Stomach (tissue), 9 donors: Measurements from ENCODE around the gene RAB3B. TPM values are rescaled to one million over a fixed set of nuclear protein-coding genes. Genes with fewer than 3 reads are reported as not detected.

Source experiments
- DNase-seq, 2 donors: peaks; one replicate each; pipeline versions ENCODE4 v3.0.0 to v3.0.0-alpha.2; 2013 to 2019
- H3K27ac ChIP-seq, 5 donors: fragments of 200-600 bp in 4 of 5; sonication (generic) in 4 of 5; one replicate each; pipeline ENCODE4 v1.5.1; 2013 to 2019; ENCODE audit warnings: mild to moderate bottlenecking in 1 of 5, moderate library complexity in 1 of 5
- H3K27me3 ChIP-seq, 3 donors: fragments of 200-600 bp; sonication (generic); one replicate each; pipeline ENCODE4 v1.5.1; 2017 to 2019; ENCODE audit warnings: mixed run types in 1 of 3
- H3K36me3 ChIP-seq, 4 donors: fragments of 200-600 bp; sonication (generic); 1 replicate in 3 of 4; 2 replicates in 1 of 4; pipeline ENCODE4 v1.5.1; 2016 to 2019
- H3K4me1 ChIP-seq, 4 donors: fragments of 200-600 bp; sonication (generic); one replicate each; pipeline ENCODE4 v1.5.1; 2016 to 2019
- H3K4me3 ChIP-seq, 4 donors: fragments of 200-600 bp; sonication (generic) in 3 of 4; one replicate each; pipeline ENCODE4 v1.5.1; 2016 to 2019; ENCODE audit warnings: mild to moderate bottlenecking in 1 of 4
- H3K9me3 ChIP-seq, 4 donors: fragments of 200-600 bp; sonication (generic); one replicate each; pipeline ENCODE4 v1.5.1; 2016 to 2019
- CTCF ChIP-seq, 7 experiments: fragments of 450-650 bp in 4 of 7; fragments of 200-600 bp in 3 of 7; sonication (generic) in 3 of 7; IDR thresholded peaks; one replicate each; pipeline ENCODE4 v1.5.1; 2016 to 2019; ENCODE audit warnings: antibody characterized with exemption in 7 of 7, control low read depth in 2 of 7, mild to moderate bottlenecking in 1 of 7
- EP300 ChIP-seq: sonication (generic); formaldehyde crosslinking; IDR thresholded peaks from one replicate; pipeline ENCODE4 v1.6.1; 2017; ENCODE audit warnings: antibody characterized with exemption
- POLR2A ChIP-seq, 4 donors: fragments of 450-650 bp; IDR thresholded peaks; one replicate each; pipeline ENCODE4 v1.6.1; 2016; ENCODE audit warnings: antibody characterized with exemption in 4 of 4, control low read depth in 2 of 4, mild to moderate bottlenecking in 1 of 4, moderate library complexity in 1 of 4
- POLR2AphosphoS5 ChIP-seq, 3 donors: sonication (generic); formaldehyde crosslinking; IDR thresholded peaks; one replicate each; pipeline ENCODE4 v1.6.1; 2016; ENCODE audit warnings: antibody characterized with exemption in 3 of 3
- WGBS, 5 donors: extraction: QIAGEN DNeasy Blood & Tissue Kit in 3 of 5; methylation state at CpG; one replicate each; pipeline versions ENCODE4 v1.1.5 to v1.1.7; 2013 to 2018; 5-methylcytosine and 5-hydroxymethylcytosine counted together
- intact Hi-C: fragments of 100-400 bp; cut with DNase I; formaldehyde crosslinking; loops from one replicate; pipeline ENCODE4 v1.15.1; 2023; ENCODE audit warnings: low total_unique reads
- polyA plus RNA-seq, 3 donors: library from polyadenylated mRNA; stranded (reverse); fragments of 200-250 nt; gene quantifications; one replicate each; pipeline ENCODE4 v1.2.3, GENCODE V29; 2013
- total RNA-seq, 5 donors: library from RNA; depleted of rRNA; stranded (reverse); fragments of >200 nt; gene quantifications; one replicate each; pipeline versions ENCODE4 v1.1.0 to v1.2.3, GENCODE V29; 2014 to 2016
- donor health status: healthy with polysubstance abuse.
- donor health status: Bipolar disorder and iron deficiency.
- donor health status: healthy.

The RAB3B gene
- total and polyA plus RNA-seq, 8 donors: under 0.01 to 2.2 (median 0.14) TPM; not detected in 1

- Histone ChIP-seq H3K4me1 (no peaks in the 10 kb centered on the region), H3K9me3 (peaks cover 0 to 10% (median 7%) of the 10 kb centered on the region in 4 donors), H3K27me3 (peaks cover 0 to 12% (median 0%) of the 10 kb centered on the region in 3 donors), H3K36me3 (no peaks in the 10 kb centered on the region), H3K4me3 (no peak overlapping the region), H3K27ac (no peak overlapping the region)
- intact Hi-C loops: no loop called here
- DNase-seq: no peak
- 92 to 96% (median 94%) methylated on average over 1 of the region's 1 CpG for WGBS, 5 donors
- TF ChIP-seq EP300 (no peak), POLR2A (IDR thresholded peaks at IDR 0.05) (no peak), POLR2AphosphoS5 (IDR thresholded peaks at IDR 0.05) (no peak), CTCF (IDR thresholded peaks at IDR 0.05) (no peak)
Measured at GRCh38 chr1:51953079-51953478, 37.4 kb downstream of the RAB3B start.

DNA sequence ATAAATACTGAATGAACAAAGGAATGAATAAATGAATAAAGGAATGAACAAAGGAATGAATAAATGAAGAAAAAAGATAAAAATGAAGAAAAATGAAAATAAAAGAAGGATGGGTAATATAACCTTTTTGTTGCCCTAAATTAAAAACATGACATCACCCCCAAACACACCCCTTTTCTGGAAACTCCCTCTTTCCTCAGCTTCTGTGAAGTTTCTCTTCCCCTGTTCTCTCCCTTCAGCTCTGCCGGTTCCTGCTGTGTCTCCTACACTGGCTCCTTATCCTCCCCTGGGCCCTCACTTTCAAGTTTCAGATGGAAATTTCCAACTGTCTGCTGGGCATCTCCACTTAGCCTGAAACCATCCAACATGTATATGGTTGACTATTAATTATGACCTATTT lies 37.9 kb downstream of the RAB3B start:
- H3K27me3 ChIP-seq: peaks cover 0 to 12% (median 0%) of the 10 kb centered on the region in 3 donors
- H3K36me3 ChIP-seq: no peaks in the 10 kb centered on the region
- H3K4me1 ChIP-seq: no peaks in the 10 kb centered on the region
- no peak for TF ChIP-seq POLR2A (IDR thresholded peaks at IDR 0.05)
- TF ChIP-seq CTCF (IDR thresholded peaks at IDR 0.05): no peak
- TF ChIP-seq EP300: no peak
- no peak for TF ChIP-seq POLR2AphosphoS5 (IDR thresholded peaks at IDR 0.05)
- H3K27ac ChIP-seq: no peak overlapping the region
- intact Hi-C loops: no loop called here
- no peak for DNase-seq
- H3K9me3 ChIP-seq: peaks cover 0 to 10% (median 7%) of the 10 kb centered on the region in 4 donors
- no peak overlapping the region for H3K4me3 ChIP-seq
- 74 to 100% (median 93%) methylated on average over 1 of the region's 1 CpG for WGBS, 5 donors

- WGBS, 5 donors: 73 to 80% (median 79%) methylated on average over 4 of the region's 4 CpGs
- TF ChIP-seq POLR2AphosphoS5 (IDR thresholded peaks at IDR 0.05): no peak
- no peaks in the 10 kb centered on the region for H3K36me3 ChIP-seq
- peaks cover 0 to 10% (median 7%) of the 10 kb centered on the region in 4 donors for H3K9me3 ChIP-seq
- no peak overlapping the region for H3K4me3 ChIP-seq
- no peaks in the 10 kb centered on the region for H3K4me1 ChIP-seq
- H3K27me3 ChIP-seq: peaks cover 0 to 12% (median 0%) of the 10 kb centered on the region in 3 donors
- no peak for DNase-seq
- no peak overlapping the region for H3K27ac ChIP-seq
- intact Hi-C loops: no loop called here
Measured at GRCh38 chr1:51950701-51951100, 39.8 kb downstream of the RAB3B start.

DNA sequence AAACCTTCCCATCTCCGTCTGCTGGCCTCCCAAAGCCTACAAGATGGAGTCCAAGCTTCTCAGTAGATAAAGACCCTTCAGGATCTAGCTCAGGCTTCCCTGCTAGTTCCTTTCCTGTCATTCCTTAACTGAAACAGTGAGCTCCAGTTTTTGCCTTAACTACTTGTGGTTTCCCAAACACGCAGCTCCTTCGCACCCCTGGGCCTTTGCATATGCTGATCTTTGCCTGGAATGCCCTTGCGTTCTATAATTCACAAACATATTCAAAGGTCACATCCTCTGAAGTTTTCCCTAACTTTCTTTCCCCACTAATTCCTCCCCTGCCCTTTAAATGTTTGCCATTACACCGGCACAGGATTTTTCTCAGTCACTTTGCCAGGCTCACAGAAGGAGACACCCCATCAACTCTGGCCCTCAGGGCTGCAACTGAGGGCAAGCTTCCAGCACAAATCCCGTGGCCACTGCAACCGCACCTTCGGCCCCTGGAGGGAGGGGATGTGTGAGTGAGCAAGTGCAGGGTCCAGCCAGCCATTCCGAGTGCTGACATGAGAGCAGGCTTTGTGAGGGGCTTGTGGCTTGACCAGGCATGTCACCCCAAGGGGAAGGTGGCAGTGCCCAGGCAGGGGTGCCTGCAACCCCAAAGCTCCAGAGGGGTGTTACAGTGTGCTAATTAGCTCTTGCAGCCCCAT lies 41.3 kb downstream of the RAB3B start:
- 81 to 90% (median 85%) methylated on average over 7 to 9 of the region's 9 CpGs for WGBS, 5 donors
- DNase-seq: no peak
- Histone ChIP-seq H3K36me3 (no peaks in the 10 kb centered on the region), H3K27me3 (peaks cover 0 to 12% (median 0%) of the 10 kb centered on the region in 3 donors), H3K9me3 (peaks cover 0 to 10% (median 7%) of the 10 kb centered on the region in 4 donors), H3K4me3 (no peak overlapping the region), H3K4me1 (no peaks in the 10 kb centered on the region), H3K27ac (no peak overlapping the region)
- TF ChIP-seq CTCF (IDR thresholded peaks at IDR 0.05) (no peak), POLR2AphosphoS5 (IDR thresholded peaks at IDR 0.05) (no peak), POLR2A (IDR thresholded peaks at IDR 0.05) (no peak), EP300 (no peak)
- intact Hi-C loops: no loop called here

DNA sequence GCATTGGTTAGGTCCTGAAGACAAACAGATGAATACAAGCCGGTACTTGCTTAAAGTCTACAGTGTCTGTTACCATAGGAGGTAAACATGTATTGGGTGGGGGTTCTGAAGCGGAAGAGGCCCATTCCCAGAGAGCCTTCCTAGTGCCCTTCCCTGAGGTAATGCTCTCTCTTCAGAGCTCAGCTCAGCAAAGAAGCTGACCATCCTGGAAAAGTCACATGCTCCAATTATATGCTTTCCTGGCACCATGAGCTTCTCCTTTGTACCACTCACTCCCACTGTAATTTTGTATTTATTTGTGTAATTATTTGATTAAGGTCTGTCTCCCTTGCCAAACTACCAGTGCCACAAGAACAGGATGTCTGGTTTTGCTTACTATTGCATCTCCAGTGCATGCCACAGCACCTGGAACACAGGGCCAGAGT lies 42.0 kb downstream of the RAB3B start:
- intact Hi-C loops: no loop called here
- Histone ChIP-seq H3K36me3 (no peaks in the 10 kb centered on the region), H3K27me3 (peaks cover 0 to 12% (median 0%) of the 10 kb centered on the region in 3 donors), H3K9me3 (peaks cover 0 to 10% (median 7%) of the 10 kb centered on the region in 4 donors), H3K4me1 (no peaks in the 10 kb centered on the region), H3K4me3 (no peak overlapping the region), H3K27ac (no peak overlapping the region)
- WGBS, 5 donors: 77 to 92% (median 83%) methylated on average over 2 of the region's 2 CpGs
- TF ChIP-seq POLR2AphosphoS5 (IDR thresholded peaks at IDR 0.05) (no peak), CTCF (IDR thresholded peaks at IDR 0.05) (no peak), POLR2A (IDR thresholded peaks at IDR 0.05) (no peak), EP300 (no peak)
- no peak for DNase-seq
